ENCODE data around the gene TIMM44.

TIMM44 gene

DNA sequence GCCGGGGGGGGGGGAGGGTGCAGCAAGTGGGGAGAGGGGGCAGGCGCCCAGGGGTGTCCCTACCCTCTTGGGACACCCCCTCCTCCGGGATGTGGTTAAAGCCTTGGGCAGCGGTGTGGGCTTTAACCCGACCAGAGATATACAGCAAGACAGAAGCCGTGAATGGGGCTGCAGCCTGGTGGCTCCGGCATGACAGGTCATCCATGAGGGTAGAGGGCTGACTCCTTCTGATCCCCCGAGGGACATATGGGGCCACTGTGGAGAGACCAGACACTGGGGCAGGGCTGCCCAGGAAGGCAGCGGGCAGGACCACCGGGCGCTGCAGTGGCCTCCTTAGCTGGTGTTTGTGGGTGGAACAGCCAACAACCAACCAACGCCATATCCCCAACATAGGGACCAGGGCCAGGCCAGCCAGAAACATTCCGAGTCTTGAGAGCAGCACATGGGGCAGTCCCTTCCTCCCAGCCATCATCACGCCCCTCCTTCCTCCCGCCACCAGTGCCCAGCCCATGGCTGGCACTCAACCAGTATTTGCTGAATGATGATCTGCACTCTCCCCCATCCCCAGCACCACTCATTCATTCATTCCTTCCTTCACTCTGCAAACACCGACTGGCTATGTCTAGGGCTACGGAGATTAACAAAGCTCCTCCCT lies 43.8 kb upstream of the TIMM44 start:
- TF ChIP-seq SIN3A (IDR thresholded peaks at IDR 0.05; ENCODE audit: borderline replicate concordance, insufficient read depth, low read length) (no peak), TAF1 (IDR thresholded peaks at IDR 0.05; ENCODE audit: borderline replicate concordance, insufficient read depth, low read length) (no peak), POLR2AphosphoS5 (IDR thresholded peaks at IDR 0.05; ENCODE audit: low read depth, low read length) (no peak), FOXP2 (optimal IDR thresholded peaks at IDR 0.05; ENCODE audit: borderline replicate concordance, extremely low read depth, extremely low read length, insufficient read depth) (no peak)
- TF ChIP-seq, protein P1, sequence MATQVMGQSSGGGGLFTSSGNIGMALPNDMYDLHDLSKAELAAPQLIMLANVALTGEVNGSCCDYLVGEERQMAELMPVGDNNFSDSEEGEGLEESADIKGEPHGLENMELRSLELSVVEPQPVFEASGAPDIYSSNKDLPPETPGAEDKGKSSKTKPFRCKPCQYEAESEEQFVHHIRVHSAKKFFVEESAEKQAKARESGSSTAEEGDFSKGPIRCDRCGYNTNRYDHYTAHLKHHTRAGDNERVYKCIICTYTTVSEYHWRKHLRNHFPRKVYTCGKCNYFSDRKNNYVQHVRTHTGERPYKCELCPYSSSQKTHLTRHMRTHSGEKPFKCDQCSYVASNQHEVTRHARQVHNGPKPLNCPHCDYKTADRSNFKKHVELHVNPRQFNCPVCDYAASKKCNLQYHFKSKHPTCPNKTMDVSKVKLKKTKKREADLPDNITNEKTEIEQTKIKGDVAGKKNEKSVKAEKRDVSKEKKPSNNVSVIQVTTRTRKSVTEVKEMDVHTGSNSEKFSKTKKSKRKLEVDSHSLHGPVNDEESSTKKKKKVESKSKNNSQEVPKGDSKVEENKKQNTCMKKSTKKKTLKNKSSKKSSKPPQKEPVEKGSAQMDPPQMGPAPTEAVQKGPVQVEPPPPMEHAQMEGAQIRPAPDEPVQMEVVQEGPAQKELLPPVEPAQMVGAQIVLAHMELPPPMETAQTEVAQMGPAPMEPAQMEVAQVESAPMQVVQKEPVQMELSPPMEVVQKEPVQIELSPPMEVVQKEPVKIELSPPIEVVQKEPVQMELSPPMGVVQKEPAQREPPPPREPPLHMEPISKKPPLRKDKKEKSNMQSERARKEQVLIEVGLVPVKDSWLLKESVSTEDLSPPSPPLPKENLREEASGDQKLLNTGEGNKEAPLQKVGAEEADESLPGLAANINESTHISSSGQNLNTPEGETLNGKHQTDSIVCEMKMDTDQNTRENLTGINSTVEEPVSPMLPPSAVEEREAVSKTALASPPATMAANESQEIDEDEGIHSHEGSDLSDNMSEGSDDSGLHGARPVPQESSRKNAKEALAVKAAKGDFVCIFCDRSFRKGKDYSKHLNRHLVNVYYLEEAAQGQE (IDR thresholded peaks at IDR 0.05; ENCODE audit: insufficient read depth in 1 of 2, low read depth in 2 of 2, low read length in 2 of 2): no peak

DNA sequence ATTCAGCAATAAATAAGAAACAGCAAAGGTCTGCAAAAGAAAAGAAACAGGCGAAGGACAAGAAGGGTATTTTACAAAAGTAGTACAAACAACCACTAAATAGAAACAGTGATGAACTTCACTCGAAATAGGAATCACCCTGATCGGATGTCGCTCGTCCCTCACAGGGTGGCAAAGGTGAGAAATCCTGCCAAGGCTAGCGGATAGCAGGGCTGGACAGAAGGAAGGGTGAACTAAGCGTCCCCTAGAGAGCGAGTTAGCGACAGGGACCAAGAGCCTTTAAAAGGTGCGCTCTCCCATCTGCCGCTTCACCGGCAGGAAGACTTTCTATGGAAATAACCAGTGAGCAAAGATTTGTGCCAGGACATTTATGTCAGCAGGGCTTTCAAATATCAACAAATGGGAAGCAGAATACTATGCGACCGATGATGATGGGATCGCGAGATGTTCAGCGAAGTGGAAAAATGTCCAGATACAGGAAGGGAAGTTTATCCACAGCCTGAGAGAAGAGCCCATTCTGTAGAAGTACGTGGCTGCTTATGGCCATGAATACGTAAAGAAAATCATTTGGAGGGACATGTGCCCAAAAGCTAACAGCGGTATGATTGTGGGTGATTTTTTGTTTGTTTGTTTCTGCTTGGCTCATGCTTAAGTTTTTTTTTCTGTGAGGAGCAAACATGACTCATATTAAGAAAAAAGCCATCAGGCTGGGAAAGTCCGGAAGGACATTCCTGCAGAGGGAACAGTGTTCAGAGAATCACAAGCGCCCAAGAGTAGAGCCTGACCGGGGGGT lies 43.1 kb upstream of the TIMM44 start:
- TF ChIP-seq FOXP2 (optimal IDR thresholded peaks at IDR 0.05; ENCODE audit: borderline replicate concordance, extremely low read depth, extremely low read length, insufficient read depth): no peak

DNA sequence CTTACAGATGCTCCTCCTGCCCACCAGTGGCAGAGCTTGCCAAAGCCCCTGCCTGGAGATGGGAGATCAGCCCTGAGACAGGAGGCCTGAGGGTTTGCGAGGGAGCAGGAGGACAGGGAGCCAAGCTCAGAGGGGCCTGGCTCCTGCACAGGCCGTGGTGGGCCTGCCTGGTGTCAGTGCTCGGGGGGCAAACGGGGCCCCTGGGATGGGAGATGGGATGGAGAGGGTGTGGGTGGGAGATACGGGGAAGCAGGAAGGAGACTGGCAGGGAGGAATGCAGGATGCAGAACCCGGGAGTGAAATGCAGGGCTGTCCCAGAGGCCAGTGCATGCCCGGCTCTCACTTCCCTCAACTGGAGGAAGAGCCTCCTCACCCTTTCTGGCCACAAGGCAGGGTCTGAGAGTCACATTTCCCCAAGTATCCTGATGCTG lies 42.0 kb upstream of the TIMM44 start:
- no peak for TF ChIP-seq SIN3A (IDR thresholded peaks at IDR 0.05; ENCODE audit: borderline replicate concordance, insufficient read depth, low read length)
- TF ChIP-seq POLR2AphosphoS5 (IDR thresholded peaks at IDR 0.05; ENCODE audit: low read depth, low read length): no peak
- TF ChIP-seq TAF1 (IDR thresholded peaks at IDR 0.05; ENCODE audit: borderline replicate concordance, insufficient read depth, low read length): no peak
- TF ChIP-seq FOXP2 (optimal IDR thresholded peaks at IDR 0.05; ENCODE audit: borderline replicate concordance, extremely low read depth, extremely low read length, insufficient read depth): no peak
- TF ChIP-seq, protein P1 (IDR thresholded peaks at IDR 0.05; ENCODE audit: insufficient read depth in 1 of 2, low read depth in 2 of 2, low read length in 2 of 2): no peak

- TF ChIP-seq FOXP2 (optimal IDR thresholded peaks at IDR 0.05; ENCODE audit: borderline replicate concordance, extremely low read depth, extremely low read length, insufficient read depth): no peak
- TF ChIP-seq POLR2AphosphoS5 (IDR thresholded peaks at IDR 0.05; ENCODE audit: low read depth, low read length): no peak
- TF ChIP-seq, protein P1 (IDR thresholded peaks at IDR 0.05; ENCODE audit: insufficient read depth in 1 of 2, low read depth in 2 of 2, low read length in 2 of 2): no peak
- no peak for TF ChIP-seq TAF1 (IDR thresholded peaks at IDR 0.05; ENCODE audit: borderline replicate concordance, insufficient read depth, low read length)
- TF ChIP-seq SIN3A (IDR thresholded peaks at IDR 0.05; ENCODE audit: borderline replicate concordance, insufficient read depth, low read length): no peak
Measured at GRCh38 chr19:7983995-7984837, 40.8 kb upstream of the TIMM44 start.

DNA sequence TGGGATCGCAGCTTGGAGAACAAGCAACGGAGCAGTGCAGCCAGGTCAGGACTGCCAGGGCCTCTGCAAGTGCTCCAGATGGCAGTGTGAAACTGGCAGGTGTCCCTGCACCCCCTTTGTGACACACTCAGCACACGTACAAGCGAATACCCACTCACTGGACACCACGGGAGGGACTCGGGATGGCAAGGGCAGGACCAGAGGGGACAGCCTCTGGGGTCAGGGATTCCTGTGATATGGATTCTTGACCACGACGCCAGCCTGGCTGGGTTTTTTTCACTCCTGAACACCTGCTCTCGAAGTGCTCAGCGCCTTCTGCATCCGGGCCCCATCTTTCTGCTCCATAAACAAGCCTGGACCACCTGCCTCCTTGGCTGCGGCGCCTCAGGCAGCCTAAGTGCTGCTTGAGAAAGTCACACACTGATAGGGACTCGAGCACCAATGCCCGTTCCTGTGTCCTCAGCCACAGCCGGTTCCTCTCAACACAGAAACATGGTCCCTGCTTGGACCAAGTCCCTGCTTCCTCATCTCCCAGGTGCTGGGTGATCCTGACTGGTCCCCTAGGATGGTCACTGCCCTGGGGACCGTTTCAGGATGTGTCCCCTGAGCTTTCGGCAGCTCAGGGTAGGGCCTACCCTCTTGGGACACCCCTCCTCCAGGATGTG lies 40.0 kb upstream of the TIMM44 start:
- TF ChIP-seq POLR2AphosphoS5 (IDR thresholded peaks at IDR 0.05; ENCODE audit: low read depth, low read length) (no peak), FOXP2 (optimal IDR thresholded peaks at IDR 0.05; ENCODE audit: borderline replicate concordance, extremely low read depth, extremely low read length, insufficient read depth) (no peak), TAF1 (IDR thresholded peaks at IDR 0.05; ENCODE audit: borderline replicate concordance, insufficient read depth, low read length) (no peak), SIN3A (IDR thresholded peaks at IDR 0.05; ENCODE audit: borderline replicate concordance, insufficient read depth, low read length) (no peak)
- TF ChIP-seq, protein P1 (IDR thresholded peaks at IDR 0.05; ENCODE audit: insufficient read depth in 1 of 2, low read depth in 2 of 2, low read length in 2 of 2): no peak
